Measurements from ENCODE around the gene PNLIPRP1. TPM values are rescaled to one million over a fixed set of nuclear protein-coding genes. Genes with fewer than 3 reads are reported as not detected.

PNLIPRP1 gene
- polyA plus RNA-seq, 3 donors = 0.04 TPM; not detected in 2

DNA sequence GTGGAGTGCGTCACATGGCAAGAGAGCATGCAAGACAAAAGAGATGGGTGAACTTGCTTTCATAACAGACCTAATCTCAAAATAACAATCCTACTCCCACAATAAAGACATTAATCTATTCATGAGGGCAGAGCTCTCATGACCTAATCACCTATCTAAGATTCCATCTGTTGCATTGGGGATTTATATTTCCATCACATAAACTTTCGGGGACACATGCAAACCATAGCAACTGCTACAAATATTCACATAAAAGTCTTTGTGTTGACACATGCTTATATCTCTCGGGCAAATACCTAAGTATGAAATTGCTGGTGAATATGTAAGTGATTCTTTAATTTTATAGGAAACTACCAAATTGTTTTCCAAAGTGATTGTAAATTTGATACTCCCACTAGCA is 16.0 kb upstream of the PNLIPRP1 start:
- no peaks in the 10 kb centered on the region for H3K4me1 Mint-ChIP-seq
- H3K4me3 ChIP-seq (replicated peaks in 1 of 3; ENCODE audit: low read depth in 2 of 3, low read length in 3 of 3) = no peak overlapping the region
- WGBS (ENCODE audit: insufficient coverage) = no CpG with 5 or more reads among the region's 3 CpGs
- no peaks in the 10 kb centered on the region for H4K20me1 ChIP-seq (ENCODE audit: insufficient read depth, low read length)
- H3K9me3 ChIP-seq (replicated peaks in 1 of 2; ENCODE audit: control insufficient read depth in 1 of 2, insufficient read depth in 1 of 2, low read length in 2 of 2) = no peaks in the 10 kb centered on the region
- H2AFZ ChIP-seq (ENCODE audit: insufficient read depth, low read depth, low read length, poor library complexity, severe bottlenecking) = no peak overlapping the region
- intact Hi-C loops (cut with micrococcal nuclease) = no loop called here
- no peaks in the 10 kb centered on the region for H3K36me3 Mint-ChIP-seq
- H3K4me1 ChIP-seq (ENCODE audit: control insufficient read depth in 1 of 2, insufficient read depth in 2 of 2, low read length in 2 of 2) = no peaks in the 10 kb centered on the region
- H3K9me3 Mint-ChIP-seq = peaks cover 0 to 6% (median 2%) of the 10 kb centered on the region in 7 donors
- peaks cover 0 to 1% (median 0%) of the 10 kb centered on the region in 3 donors for H3K27me3 Mint-ChIP-seq (ENCODE audit: low read depth in 3 of 3)
- no peak overlapping the region for H3K27ac Mint-ChIP-seq
- TF ChIP-seq, protein P1, sequence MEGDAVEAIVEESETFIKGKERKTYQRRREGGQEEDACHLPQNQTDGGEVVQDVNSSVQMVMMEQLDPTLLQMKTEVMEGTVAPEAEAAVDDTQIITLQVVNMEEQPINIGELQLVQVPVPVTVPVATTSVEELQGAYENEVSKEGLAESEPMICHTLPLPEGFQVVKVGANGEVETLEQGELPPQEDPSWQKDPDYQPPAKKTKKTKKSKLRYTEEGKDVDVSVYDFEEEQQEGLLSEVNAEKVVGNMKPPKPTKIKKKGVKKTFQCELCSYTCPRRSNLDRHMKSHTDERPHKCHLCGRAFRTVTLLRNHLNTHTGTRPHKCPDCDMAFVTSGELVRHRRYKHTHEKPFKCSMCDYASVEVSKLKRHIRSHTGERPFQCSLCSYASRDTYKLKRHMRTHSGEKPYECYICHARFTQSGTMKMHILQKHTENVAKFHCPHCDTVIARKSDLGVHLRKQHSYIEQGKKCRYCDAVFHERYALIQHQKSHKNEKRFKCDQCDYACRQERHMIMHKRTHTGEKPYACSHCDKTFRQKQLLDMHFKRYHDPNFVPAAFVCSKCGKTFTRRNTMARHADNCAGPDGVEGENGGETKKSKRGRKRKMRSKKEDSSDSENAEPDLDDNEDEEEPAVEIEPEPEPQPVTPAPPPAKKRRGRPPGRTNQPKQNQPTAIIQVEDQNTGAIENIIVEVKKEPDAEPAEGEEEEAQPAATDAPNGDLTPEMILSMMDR (IDR thresholded peaks at IDR 0.05) = no peak
- no peak overlapping the region for H3K27ac ChIP-seq (ENCODE audit: low read depth in 1 of 2, low read length in 2 of 2)
- no peak overlapping the region for H3K4me3 Mint-ChIP-seq
- H3K27me3 ChIP-seq (ENCODE audit: control insufficient read depth in 2 of 2, insufficient read depth in 2 of 2, low read length in 2 of 2) = no peaks in the 10 kb centered on the region
- H3K4me2 ChIP-seq (replicated peaks; ENCODE audit: extremely low read depth, low read length, poor library complexity, severe bottlenecking) = no peak overlapping the region
- H3K36me3 ChIP-seq (replicated peaks in 1 of 2; ENCODE audit: control insufficient read depth in 1 of 2, insufficient read depth in 2 of 2, low read length in 2 of 2) = no peaks in the 10 kb centered on the region
- H3K79me2 ChIP-seq (ENCODE audit: insufficient read depth, low read length) = no peaks in the 10 kb centered on the region
- H3K9ac ChIP-seq (ENCODE audit: insufficient read depth, low read length, poor library complexity, severe bottlenecking) = no peak overlapping the region
- DNase-seq = no peak

GRCh38 chr10:116587878-116588591 is 2.7 kb upstream of the PNLIPRP1 start:
- Mint-ChIP-seq H3K9me3 (peaks cover 0 to 3% (median 2%) of the 10 kb centered on the region in 7 donors), H3K4me3 (no peak overlapping the region), H3K27ac (no peak overlapping the region), H3K4me1 (no peaks in the 10 kb centered on the region), H3K27me3 (ENCODE audit: low read depth in 3 of 3) (peaks cover 0 to 5% (median 0%) of the 10 kb centered on the region in 3 donors), H3K36me3 (no peaks in the 10 kb centered on the region)
- no peak for DNase-seq
- Histone ChIP-seq H3K4me2 (replicated peaks; ENCODE audit: extremely low read depth, low read length, poor library complexity, severe bottlenecking) (no peak overlapping the region), H3K4me1 (ENCODE audit: control insufficient read depth in 1 of 2, insufficient read depth in 2 of 2, low read length in 2 of 2) (no peaks in the 10 kb centered on the region), H3K9me3 (replicated peaks in 1 of 2; ENCODE audit: control insufficient read depth in 1 of 2, insufficient read depth in 1 of 2, low read length in 2 of 2) (no peaks in the 10 kb centered on the region), H2AFZ (ENCODE audit: insufficient read depth, low read depth, low read length, poor library complexity, severe bottlenecking) (no peak overlapping the region), H3K27me3 (ENCODE audit: control insufficient read depth in 2 of 2, insufficient read depth in 2 of 2, low read length in 2 of 2) (no peaks in the 10 kb centered on the region), H3K27ac (ENCODE audit: low read depth in 1 of 2, low read length in 2 of 2) (no peak overlapping the region), H3K36me3 (replicated peaks in 1 of 2; ENCODE audit: control insufficient read depth in 1 of 2, insufficient read depth in 2 of 2, low read length in 2 of 2) (no peaks in the 10 kb centered on the region), H3K9ac (ENCODE audit: insufficient read depth, low read length, poor library complexity, severe bottlenecking) (no peak overlapping the region), H4K20me1 (ENCODE audit: insufficient read depth, low read length) (no peaks in the 10 kb centered on the region), H3K79me2 (ENCODE audit: insufficient read depth, low read length) (no peaks in the 10 kb centered on the region), H3K4me3 (replicated peaks in 1 of 3; ENCODE audit: low read depth in 2 of 3, low read length in 3 of 3) (no peak overlapping the region)
- WGBS (ENCODE audit: insufficient coverage) = 100% methylated on average over 4 of the region's 8 CpGs
- TF ChIP-seq, protein P1 (IDR thresholded peaks at IDR 0.05) = no peak
- intact Hi-C loops (cut with micrococcal nuclease) = no loop called here
